HG02571 (cell line): Measurements from ENCODE around the gene OASL.

ENCODE experiments used
- ATAC-seq: cut with Tn5 transposase; IDR thresholded peaks from one replicate; pipeline ENCODE4 v1.9.1; 2021; ENCODE audit warnings: mild to moderate bottlenecking, moderate library complexity; ENCODE audit not compliant: unreplicated experiment

The OASL gene

GRCh38 chr12:120993496-120993895 lies 45.5 kb downstream of the OASL start:
- ATAC-seq, result no peak

GRCh38 chr12:120992989-120993388 lies 46.1 kb downstream of the OASL start:
- no peak for ATAC-seq

GRCh38 chr12:120991965-120992364 lies 47.1 kb downstream of the OASL start:
- ATAC-seq, result no peak

GRCh38 chr12:120990487-120991055 lies 48.5 kb downstream of the OASL start:
- ATAC-seq, result no peak

- no peak for ATAC-seq
These were observed 49.4 kb downstream of the OASL start for GRCh38 chr12:120989687-120990086.

GRCh38 chr12:120988658-120989057 lies 50.4 kb downstream of the OASL start:
- ATAC-seq, result no peak

- no peak for ATAC-seq
These were observed 50.8 kb downstream of the OASL start for GRCh38 chr12:120988234-120988633.

GRCh38 chr12:120984351-120984898 lies 54.6 kb downstream of the OASL start:
- ATAC-seq, result no peak

- ATAC-seq, result no peak
These were observed 55.3 kb downstream of the OASL start for GRCh38 chr12:120983759-120984158.

GRCh38 chr12:120982659-120983058 lies 56.4 kb downstream of the OASL start:
- ATAC-seq, result no peak

GRCh38 chr12:120981407-120981941 lies 57.6 kb downstream of the OASL start:
- no peak for ATAC-seq

- no peak for ATAC-seq
These were observed 58.2 kb downstream of the OASL start for GRCh38 chr12:120980800-120981368.

GRCh38 chr12:120979862-120980696 lies 59.0 kb downstream of the OASL start:
- ATAC-seq, result no peak

GRCh38 chr12:120979220-120979861 lies 59.7 kb downstream of the OASL start:
- ATAC-seq, result no peak

GRCh38 chr12:120978296-120979219 lies 60.5 kb downstream of the OASL start, which contains the start of gene HNF1A:
Gene HNF1A, plus strand, starts transcription at chr12:120978543. Its CDS starts 226 bp downstream, at chr12:120978769.
- no peak for ATAC-seq

GRCh38 chr12:120977531-120978295 lies 61.3 kb downstream of the OASL start:
- ATAC-seq, result no peak

- no peak for ATAC-seq
These were observed 66.0 kb downstream of the OASL start for GRCh38 chr12:120972870-120973543.

- no peak for ATAC-seq
These were observed 67.5 kb downstream of the OASL start for GRCh38 chr12:120971299-120972180.
